ENCODE measurements around the gene SAT2.

The SAT2 gene

GRCh38 chr17:7589891-7590691 lies 37.5 kb downstream of the SAT2 start, which contains the start of gene SOX15:
Gene SOX15, minus strand, starts transcription at chr17:7590094. Its CDS starts 418 bp downstream, at chr17:7589676.
- DNase-seq, result no peak

GRCh38 chr17:7589204-7589868 lies 38.3 kb downstream of the SAT2 start:
- no peak for DNase-seq

GRCh38 chr17:7588553-7589203 lies 38.9 kb downstream of the SAT2 start:
- no peak for DNase-seq

- DNase-seq, result no peak
Measured at GRCh38 chr17:7587420-7588151, 40.0 kb downstream of the SAT2 start.

GRCh38 chr17:7586673-7587419 lies 40.8 kb downstream of the SAT2 start:
- no peak for DNase-seq

- peak; percentile 87 for DNase-seq
Measured at GRCh38 chr17:7583253-7584109, 44.1 kb downstream of the SAT2 start, which contains the start of gene MPDU1. Gene MPDU1, plus strand, starts transcription at chr17:7583852. Its CDS starts 11 bp downstream, at chr17:7583863.

GRCh38 chr17:7582396-7583252 lies 45.0 kb downstream of the SAT2 start:
- no peak for DNase-seq

- no peak for DNase-seq
Measured at GRCh38 chr17:7580604-7581575, 46.7 kb downstream of the SAT2 start.

- DNase-seq, result no peak
Measured at GRCh38 chr17:7579834-7580603, 47.6 kb downstream of the SAT2 start.

GRCh38 chr17:7579001-7579833 lies 48.4 kb downstream of the SAT2 start, which contains the start of gene CD68:
Gene CD68, plus strand, starts transcription at chr17:7579638. Its CDS starts 40 bp downstream, at chr17:7579678.
- DNase-seq, result no peak

- no peak for DNase-seq
Measured at GRCh38 chr17:7577327-7578199, 50.1 kb downstream of the SAT2 start.

- DNase-seq, result no peak
Measured at GRCh38 chr17:7576432-7576937, 51.1 kb downstream of the SAT2 start.
